ENCODE results near the gene EIF2B2. TPM values are rescaled to one million over a fixed set of nuclear protein-coding genes. Genes with fewer than 3 reads are reported as not detected.

EIF2B2 gene
- total RNA-seq, 4 donors from 2014 or later, result 19.0 to 33.0 (median 26.3) TPM

DNA sequence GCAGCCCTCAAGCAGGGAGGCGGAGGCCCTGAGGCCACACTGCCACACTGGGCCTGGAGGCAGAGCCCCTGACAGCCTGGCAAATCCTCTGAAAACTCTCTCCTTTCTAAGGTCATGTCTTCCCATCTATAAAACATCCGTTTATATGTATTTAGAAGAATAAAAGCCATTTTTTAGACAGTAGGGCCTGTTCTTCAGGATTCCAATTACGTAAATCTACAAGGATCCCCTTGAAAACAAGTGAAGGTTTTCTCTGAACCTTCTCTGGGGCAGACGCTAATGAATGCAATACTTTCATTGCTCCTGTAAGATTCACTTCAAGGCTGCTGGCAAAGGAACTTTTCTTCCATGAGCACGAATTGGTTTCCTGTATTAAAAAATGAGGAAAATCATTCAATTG, 12.8 kb downstream of the EIF2B2 start:
- TF ChIP-seq, protein P1, sequence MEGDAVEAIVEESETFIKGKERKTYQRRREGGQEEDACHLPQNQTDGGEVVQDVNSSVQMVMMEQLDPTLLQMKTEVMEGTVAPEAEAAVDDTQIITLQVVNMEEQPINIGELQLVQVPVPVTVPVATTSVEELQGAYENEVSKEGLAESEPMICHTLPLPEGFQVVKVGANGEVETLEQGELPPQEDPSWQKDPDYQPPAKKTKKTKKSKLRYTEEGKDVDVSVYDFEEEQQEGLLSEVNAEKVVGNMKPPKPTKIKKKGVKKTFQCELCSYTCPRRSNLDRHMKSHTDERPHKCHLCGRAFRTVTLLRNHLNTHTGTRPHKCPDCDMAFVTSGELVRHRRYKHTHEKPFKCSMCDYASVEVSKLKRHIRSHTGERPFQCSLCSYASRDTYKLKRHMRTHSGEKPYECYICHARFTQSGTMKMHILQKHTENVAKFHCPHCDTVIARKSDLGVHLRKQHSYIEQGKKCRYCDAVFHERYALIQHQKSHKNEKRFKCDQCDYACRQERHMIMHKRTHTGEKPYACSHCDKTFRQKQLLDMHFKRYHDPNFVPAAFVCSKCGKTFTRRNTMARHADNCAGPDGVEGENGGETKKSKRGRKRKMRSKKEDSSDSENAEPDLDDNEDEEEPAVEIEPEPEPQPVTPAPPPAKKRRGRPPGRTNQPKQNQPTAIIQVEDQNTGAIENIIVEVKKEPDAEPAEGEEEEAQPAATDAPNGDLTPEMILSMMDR (IDR thresholded peaks at IDR 0.05; ENCODE audit: low read depth), result no peak

DNA sequence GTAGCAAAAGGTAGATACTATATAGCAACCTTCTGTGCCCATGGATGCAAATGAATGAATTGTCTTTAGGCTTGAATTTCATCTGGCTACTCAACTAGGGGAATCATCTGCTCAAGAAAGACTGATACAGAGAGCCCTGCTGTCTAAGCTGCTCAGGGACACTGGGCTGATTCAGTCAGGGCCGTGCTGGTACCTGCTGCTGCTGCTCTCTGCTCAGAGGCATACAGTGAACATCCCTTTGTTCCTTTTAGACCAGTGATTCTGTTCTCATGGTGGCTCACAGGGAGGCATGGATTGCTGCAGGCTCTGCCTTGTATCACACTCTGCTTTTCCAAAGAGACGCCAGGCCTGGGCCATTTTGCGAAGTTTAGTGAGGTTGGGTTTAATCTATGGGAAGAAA, 14.1 kb downstream of the EIF2B2 start:
- TF ChIP-seq, protein P1 (IDR thresholded peaks at IDR 0.05; ENCODE audit: low read depth), result no peak

DNA sequence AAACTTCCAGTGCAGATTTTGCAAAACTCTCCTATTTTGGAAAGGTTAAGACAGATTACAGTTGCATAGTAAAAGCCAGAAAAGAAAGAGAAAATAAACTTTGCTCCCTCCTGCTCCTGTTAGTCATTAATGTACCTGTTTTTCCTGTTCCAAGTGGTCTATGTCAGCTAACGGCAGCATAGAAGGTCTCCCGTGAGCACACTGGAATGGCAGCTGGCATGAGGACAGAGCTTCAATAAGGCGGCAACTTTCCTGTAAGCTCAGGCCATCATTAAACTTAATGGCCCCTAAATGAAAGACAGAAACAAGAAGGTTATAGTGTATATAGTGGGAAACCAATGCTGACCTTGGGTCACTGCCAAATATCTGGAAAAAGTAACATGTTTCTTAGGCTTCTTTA, 16.0 kb downstream of the EIF2B2 start:
- TF ChIP-seq, protein P1 (IDR thresholded peaks at IDR 0.05; ENCODE audit: low read depth), result no peak

DNA sequence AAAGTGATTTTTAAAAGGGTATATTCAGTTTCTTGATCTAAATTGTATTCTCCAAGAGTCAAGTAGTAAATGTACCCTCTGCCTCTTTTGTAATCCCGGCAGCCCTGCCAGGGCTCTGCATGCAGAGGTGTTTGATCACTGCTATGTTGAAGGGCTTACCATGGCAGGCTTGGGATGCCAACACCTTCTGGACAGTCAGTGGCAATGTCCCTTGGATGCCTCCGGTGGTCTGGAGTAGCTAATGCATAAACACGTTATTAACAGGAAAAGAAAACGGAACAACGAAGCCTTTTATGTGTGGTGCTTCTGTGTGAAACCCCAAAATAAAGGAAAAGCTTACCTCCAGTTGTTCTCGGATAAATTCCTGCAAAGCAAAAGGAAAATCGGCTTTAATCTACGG, 19.9 kb downstream of the EIF2B2 start:
- TF ChIP-seq, protein P1 (IDR thresholded peaks at IDR 0.05; ENCODE audit: low read depth), result no peak

DNA sequence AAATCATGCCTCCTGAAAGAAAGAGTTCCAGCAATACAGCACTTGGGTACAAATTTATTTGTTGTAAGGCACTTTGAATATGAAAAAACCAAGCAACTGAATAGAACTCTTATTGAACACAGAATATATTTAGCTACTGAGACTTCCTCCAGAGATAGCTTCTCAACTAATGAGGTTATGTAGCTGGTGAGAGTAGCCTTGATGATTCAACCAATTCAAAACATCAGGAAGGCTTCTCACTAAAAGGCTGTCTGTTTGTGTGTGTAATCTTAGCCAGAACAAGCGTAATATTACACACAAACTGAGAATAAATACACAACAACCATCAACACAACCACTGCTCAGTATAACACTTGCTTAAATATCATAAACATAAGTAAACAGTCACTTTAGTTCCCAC, 20.4 kb downstream of the EIF2B2 start:
- TF ChIP-seq, protein P1 (IDR thresholded peaks at IDR 0.05; ENCODE audit: low read depth), result no peak

DNA sequence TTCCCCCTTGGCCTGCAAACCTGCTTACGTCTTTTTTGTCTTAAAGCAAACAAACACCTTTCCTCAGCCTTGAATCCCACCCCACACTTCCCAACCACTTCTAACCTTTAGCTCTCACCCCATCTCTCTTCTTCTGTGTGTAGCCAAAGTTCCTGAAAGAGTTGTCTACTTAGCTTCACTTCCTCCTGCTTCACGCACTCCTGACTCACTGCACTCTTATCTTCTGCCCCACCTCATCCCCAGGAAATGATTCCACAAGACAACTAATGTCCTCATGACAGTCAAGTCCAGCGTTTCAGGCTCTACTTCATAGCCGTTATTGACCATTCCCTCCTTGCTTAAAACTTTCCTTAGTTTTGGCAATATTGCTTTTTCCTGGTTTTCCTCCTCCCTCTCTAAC, 22.4 kb downstream of the EIF2B2 start:
- TF ChIP-seq, protein P1 (IDR thresholded peaks at IDR 0.05; ENCODE audit: low read depth), result no peak

DNA sequence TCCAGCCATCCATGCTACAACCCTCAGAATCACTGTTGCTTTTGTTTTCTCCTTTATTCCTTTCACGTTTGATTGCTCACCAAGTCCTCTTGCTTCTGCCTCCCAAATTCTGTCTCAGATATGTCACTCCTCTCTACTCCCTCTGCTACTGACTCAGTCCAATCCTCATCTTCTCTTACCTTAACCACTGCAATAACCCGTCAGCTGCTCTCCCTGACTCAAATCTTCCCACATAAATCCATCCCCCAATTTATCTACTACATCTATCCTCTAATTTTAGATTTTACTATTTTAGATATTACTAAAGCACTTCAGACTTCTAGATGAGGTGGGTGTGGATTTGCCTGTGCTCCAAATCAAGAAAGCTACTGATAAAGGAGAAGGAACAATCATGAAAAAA, 23.2 kb downstream of the EIF2B2 start:
- TF ChIP-seq, protein P1 (IDR thresholded peaks at IDR 0.05; ENCODE audit: low read depth), result no peak
